IMR-90 (cell line): ENCODE results near the gene OMD.

Experiments used
- CEBPB ChIP-seq: IDR thresholded peaks from 2 replicates; pipeline ENCODE4 v1.6.1; 2012; ENCODE audit warnings: low read depth, low read length, improper control_type of control experiment
- CTCF ChIP-seq: conservative IDR thresholded peaks from 2 replicates; pipeline ENCODE4 v1.5.1; 2012; ENCODE audit warnings: mild to moderate bottlenecking, low read depth, low read length, improper control_type of control experiment
- FOS ChIP-seq: fragments of 150-350 bp; IDR thresholded peaks from 2 replicates; pipeline ENCODE4 v1.6.1; 2016; ENCODE audit warnings: low read depth, low read length
- MAZ ChIP-seq: IDR thresholded peaks from 2 replicates; pipeline ENCODE4 v1.6.1; 2012; ENCODE audit warnings: low read depth, mild to moderate bottlenecking, low read length, improper control_type of control experiment, moderate library complexity, borderline replicate concordance
- POLR2A ChIP-seq: IDR thresholded peaks from 2 replicates; pipeline ENCODE4 v1.6.1; 2012; ENCODE audit warnings: mild to moderate bottlenecking, low read depth, low read length
- RAD21 ChIP-seq: IDR thresholded peaks from 2 replicates; pipeline ENCODE4 v1.6.1; 2012; ENCODE audit warnings: low read length, improper control_type of control experiment
- RFX5 ChIP-seq: IDR thresholded peaks from 2 replicates; pipeline ENCODE4 v1.8.0; 2012; ENCODE audit warnings: low read depth, mild to moderate bottlenecking, low read length, moderate library complexity

- TF ChIP-seq FOS (no peak), CTCF (no peak), POLR2A (no peak), RAD21 (no peak), RFX5 (no peak), CEBPB (no peak), MAZ (no peak)
These were observed 22.3 kb upstream of the OMD start for GRCh38 chr9:92446536-92446935.
